Prostate gland (tissue), 2 donors: ENCODE results near the gene TRMT1. TPM values are rescaled to one million over a fixed set of nuclear protein-coding genes. Genes with fewer than 3 reads are reported as not detected.

ENCODE experiments used
- DNase-seq: peaks from one replicate; pipeline ENCODE4 v3.0.0-alpha.2; 2019; ENCODE audit warnings: low spot score
- H3K27ac ChIP-seq, 2 donors: fragments of 200-600 bp; sonication (generic); 2 replicates each; pipeline ENCODE4 v1.5.1; 2017 to 2019
- H3K27me3 ChIP-seq: fragments of 200-600 bp; sonication (generic); replicated peaks from 2 replicates; pipeline ENCODE4 v1.5.1; 2019; ENCODE audit not compliant: insufficient read depth
- H3K36me3 ChIP-seq, 2 donors: fragments of 200-600 bp; sonication (generic); 1 replicate in 1 of 2; 2 replicates in 1 of 2; pipeline versions ENCODE4 v1.5.1 to v1.8.1; 2017 to 2019
- H3K4me1 ChIP-seq: fragments of 200-600 bp; sonication (generic); replicated peaks from 2 replicates; pipeline ENCODE4 v1.5.1; 2019
- H3K4me3 ChIP-seq, 2 donors: fragments of 200-600 bp; sonication (generic); 2 replicates each; pipeline ENCODE4 v1.5.1; 2017 to 2019
- H3K9me3 ChIP-seq: fragments of 200-600 bp; sonication (generic); 2 replicates; pipeline ENCODE4 v1.5.1; 2017
- POLR2A ChIP-seq: fragments of 450-650 bp; IDR thresholded peaks from one replicate; pipeline ENCODE4 v1.6.1; 2016; ENCODE audit warnings: antibody characterized with exemption, mild to moderate bottlenecking
- POLR2AphosphoS5 ChIP-seq: sonication (generic); formaldehyde crosslinking; IDR thresholded peaks from one replicate; pipeline ENCODE4 v1.6.1; 2017; ENCODE audit warnings: antibody characterized with exemption
- WGBS: methylation state at CpG from one replicate; pipeline ENCODE4 v1.1.5; 2018; 5-methylcytosine and 5-hydroxymethylcytosine counted together
- intact Hi-C: fragments of 100-400 bp; cut with DNase I; formaldehyde crosslinking; loops from one replicate; pipeline ENCODE4 v1.14.2; 2022
- total RNA-seq, 2 donors: library from RNA; depleted of rRNA; stranded (reverse); fragments of >200 nt; gene quantifications; one replicate each; pipeline ENCODE4 v1.1.0, GENCODE V29; 2016
- TF ChIP-seq, protein P1 (sequence below), 4 experiments: fragments of 200-600 bp in 2 of 4; fragments of 450-650 bp in 2 of 4; sonication (generic) in 2 of 4; IDR thresholded peaks; 1 replicate in 3 of 4; 2 replicates in 1 of 4; pipeline ENCODE4 v1.5.1; 2016 to 2019; ENCODE audit warnings: antibody characterized with exemption in 4 of 4, mild to moderate bottlenecking in 2 of 4, moderate library complexity in 2 of 4

Gene TRMT1
- total RNA-seq, 2 donors from 2014 or later: 23.3 to 55.4 TPM

DNA sequence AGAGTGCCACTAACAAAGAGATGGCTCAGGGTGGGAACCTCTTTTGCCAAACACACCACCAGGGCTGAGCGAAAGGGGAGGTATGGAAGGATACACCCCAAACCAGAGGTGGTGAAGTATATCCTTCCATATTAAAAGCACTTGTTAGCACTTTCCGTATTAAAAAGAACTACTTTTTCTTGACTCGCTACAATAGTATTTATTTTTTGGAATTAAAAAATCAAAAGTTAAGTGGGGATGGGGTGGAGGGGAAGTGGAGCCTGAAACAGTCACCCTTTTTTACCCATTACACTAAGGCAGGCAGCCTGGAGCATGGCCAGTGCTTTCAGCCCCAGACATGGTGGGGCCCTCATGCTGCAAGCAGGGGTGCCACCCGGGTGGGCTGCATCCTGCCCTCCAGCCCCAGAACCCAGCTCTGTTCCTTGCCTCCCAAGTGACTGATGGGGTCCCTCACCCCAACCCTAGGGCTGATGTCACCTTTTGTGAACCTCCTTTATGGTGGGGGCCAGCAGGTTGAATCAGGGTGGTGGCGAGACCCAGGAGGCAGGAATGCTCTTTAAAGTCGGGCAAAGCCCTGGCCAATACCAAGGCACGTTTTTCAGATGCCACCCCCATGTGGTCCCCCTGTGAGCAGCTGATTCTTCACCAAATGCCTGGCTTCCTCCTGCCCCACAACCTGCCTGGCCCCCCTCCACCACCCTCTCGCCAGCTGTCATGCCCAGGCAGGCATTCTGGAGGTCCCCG lies 44.9 kb downstream of the TRMT1 start:
- Histone ChIP-seq H3K27ac (peak overlapping the region; percentile 5 to 49), H3K9me3 (no peaks in the 10 kb centered on the region), H3K4me1 (peaks cover 20% of the 10 kb centered on the region), H3K4me3 (no peak overlapping the region), H3K36me3 (peaks cover 10 to 17% of the 10 kb centered on the region in 2 donors), H3K27me3 (no peaks in the 10 kb centered on the region)
- TF ChIP-seq, protein P1, sequence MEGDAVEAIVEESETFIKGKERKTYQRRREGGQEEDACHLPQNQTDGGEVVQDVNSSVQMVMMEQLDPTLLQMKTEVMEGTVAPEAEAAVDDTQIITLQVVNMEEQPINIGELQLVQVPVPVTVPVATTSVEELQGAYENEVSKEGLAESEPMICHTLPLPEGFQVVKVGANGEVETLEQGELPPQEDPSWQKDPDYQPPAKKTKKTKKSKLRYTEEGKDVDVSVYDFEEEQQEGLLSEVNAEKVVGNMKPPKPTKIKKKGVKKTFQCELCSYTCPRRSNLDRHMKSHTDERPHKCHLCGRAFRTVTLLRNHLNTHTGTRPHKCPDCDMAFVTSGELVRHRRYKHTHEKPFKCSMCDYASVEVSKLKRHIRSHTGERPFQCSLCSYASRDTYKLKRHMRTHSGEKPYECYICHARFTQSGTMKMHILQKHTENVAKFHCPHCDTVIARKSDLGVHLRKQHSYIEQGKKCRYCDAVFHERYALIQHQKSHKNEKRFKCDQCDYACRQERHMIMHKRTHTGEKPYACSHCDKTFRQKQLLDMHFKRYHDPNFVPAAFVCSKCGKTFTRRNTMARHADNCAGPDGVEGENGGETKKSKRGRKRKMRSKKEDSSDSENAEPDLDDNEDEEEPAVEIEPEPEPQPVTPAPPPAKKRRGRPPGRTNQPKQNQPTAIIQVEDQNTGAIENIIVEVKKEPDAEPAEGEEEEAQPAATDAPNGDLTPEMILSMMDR (IDR thresholded peaks at IDR 0.05): no peak
- no peak for TF ChIP-seq POLR2AphosphoS5
- no peak for TF ChIP-seq POLR2A
- intact Hi-C loops: no loop called here
- no peak for DNase-seq
- 50% methylated on average over 9 of the region's 9 CpGs for WGBS

DNA sequence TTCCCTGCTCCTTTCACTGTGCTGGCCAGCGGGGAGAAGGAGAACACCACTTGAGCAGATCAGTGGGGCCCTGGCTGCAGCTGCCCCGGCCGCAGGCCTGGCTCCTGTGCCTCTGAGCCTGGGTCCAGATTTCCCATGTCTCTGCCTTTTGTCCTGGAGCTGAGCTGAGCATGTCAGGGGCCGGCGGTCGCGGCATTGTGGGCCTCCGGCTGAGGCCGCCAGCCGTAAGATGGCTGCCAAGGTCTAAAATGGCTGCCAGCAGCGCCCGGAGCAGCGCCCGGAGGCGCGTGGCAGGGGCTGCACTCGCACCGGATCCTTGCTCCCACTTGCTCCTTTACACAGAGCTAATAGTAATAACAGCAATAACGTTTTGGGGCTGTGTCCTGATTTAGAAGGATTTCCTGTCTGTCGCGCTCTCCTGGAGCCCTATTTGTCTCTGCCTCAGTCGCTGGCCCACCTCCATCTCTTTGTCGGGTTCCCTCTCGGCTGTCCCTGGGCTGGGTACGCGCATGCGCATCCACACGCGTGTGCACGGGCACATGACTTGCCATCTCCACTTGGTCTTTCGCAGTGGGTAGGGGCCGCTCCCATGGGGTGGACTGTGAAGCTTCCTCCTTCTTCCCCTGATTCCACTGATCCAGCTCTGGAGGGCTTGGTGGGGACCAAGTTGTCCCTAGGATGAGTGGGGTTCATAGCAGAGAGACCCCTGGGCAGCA lies 46.0 kb downstream of the TRMT1 start:
- intact Hi-C loops: no loop called here
- Histone ChIP-seq H3K9me3 (no peaks in the 10 kb centered on the region), H3K36me3 (peaks cover 10 to 13% of the 10 kb centered on the region in 2 donors), H3K27me3 (no peaks in the 10 kb centered on the region), H3K4me1 (peaks cover 20% of the 10 kb centered on the region), H3K4me3 (no peak overlapping the region), H3K27ac (peak overlapping the region; percentile 44 to 56)
- no peak for TF ChIP-seq POLR2A
- TF ChIP-seq POLR2AphosphoS5: no peak
- TF ChIP-seq, protein P1 (IDR thresholded peaks at IDR 0.05): no peak
- WGBS: 79% methylated on average over 25 of the region's 32 CpGs
- DNase-seq: no peak

DNA sequence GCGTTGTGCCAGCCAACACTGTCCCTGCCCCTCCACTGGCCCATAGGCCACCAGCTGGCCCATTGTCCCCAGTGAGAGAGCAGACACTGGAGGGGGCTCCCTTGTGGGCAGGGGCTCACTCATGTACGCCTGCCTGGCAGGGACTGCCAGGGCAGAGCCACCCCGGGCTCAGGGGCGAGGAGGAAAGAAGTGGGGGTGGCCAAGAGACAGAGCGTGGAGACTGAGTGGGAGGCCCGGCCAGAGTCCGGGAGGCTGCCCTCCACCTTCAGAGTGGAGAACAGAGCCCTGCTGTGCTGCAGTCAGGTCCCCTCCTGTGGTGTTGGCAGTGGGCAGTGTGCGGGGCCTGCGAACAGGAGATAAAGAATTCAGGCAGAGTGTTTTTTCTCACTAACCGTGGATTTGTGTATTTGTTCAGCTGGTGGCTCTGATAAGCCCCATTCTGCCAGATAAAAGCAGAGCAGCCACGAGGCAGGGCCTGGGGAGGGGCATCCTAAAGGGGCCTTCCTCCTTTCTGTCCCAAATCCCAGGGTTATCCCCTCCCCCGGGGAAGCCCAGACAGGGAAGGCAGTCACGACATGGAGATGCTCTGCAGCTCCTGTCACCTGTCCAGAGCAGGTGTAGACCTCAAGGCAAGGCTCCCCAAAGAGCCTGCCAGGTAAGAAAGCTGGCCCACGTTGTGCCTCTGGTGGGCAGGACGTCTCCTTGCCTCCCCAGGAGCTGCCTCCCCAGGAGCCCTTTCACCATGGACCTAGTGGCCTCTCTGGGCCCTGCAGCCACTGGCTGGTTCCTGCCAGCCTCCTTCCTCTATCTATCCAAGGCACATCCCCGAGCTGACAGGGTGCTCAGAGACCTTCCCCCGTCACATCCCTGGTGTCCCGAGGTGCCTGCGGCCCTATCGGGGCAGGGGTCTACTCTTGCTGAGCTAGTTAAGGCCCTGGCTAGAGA lies 46.9 kb downstream of the TRMT1 start:
- Histone ChIP-seq H3K36me3 (peaks cover 10 to 11% of the 10 kb centered on the region in 2 donors), H3K4me3 (no peak overlapping the region), H3K27me3 (no peaks in the 10 kb centered on the region), H3K27ac (peak overlapping the region; percentile 44 to 56), H3K4me1 (peaks cover 20% of the 10 kb centered on the region), H3K9me3 (no peaks in the 10 kb centered on the region)
- TF ChIP-seq POLR2A: no peak
- no peak for TF ChIP-seq POLR2AphosphoS5
- TF ChIP-seq, protein P1 (IDR thresholded peaks at IDR 0.05): no peak
- no peak for DNase-seq
- WGBS: 41% methylated on average over 20 of the region's 20 CpGs
- intact Hi-C loops: no loop called here

DNA sequence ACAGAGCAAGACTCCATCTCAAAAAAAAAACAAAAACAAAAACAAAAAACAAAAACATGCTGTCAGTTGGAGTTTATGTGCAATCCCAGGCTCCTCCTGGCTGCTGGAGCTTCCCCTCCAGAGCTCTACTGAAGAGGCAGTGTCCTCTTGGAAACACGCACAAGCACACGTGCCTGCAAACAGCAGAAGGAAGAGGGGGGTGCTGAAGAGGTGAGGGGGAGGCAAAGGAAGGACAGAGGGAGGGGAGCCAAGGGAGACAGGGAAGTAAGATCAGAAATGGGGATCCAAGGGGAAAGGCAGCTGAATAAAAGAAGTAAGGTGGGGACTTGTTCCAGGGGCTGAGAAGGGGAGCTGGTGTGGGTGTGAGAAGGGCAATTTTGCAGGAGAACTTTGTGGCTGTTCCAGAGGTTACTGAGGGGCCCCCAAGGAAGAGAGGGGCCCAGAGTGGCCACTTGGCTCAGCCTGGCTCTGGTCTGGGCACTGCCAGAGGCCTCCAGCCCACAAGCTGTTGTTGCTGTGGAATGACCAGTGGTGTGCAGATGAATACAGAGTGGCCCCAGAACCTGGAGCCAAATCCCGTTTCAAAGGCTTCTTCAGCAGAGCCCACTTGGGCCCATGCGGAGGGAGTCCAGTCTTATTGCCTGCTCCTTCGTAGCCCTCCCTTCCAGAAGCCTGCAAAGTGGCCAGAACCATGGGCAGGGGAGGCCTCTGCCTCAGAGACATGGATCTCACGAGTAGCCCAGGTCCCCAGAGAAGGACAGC lies 48.3 kb downstream of the TRMT1 start:
- intact Hi-C loops: no loop called here
- no peak for DNase-seq
- H3K27me3 ChIP-seq: no peaks in the 10 kb centered on the region
- no peak overlapping the region for H3K4me3 ChIP-seq
- H3K4me1 ChIP-seq: peaks cover 27% of the 10 kb centered on the region
- WGBS: 30% methylated on average over 4 of the region's 6 CpGs
- peak overlapping the region; percentile 44 to 56 for H3K27ac ChIP-seq
- peaks cover 0 to 3% of the 10 kb centered on the region in 2 donors for H3K36me3 ChIP-seq
- no peaks in the 10 kb centered on the region for H3K9me3 ChIP-seq
- TF ChIP-seq, protein P1 (IDR thresholded peaks at IDR 0.05): no peak
